Measurements from ENCODE around the gene GRAMD1A.
A peak's percentile ranks its signal among the peaks of the same experiment; 100 is the strongest.

Gene GRAMD1A

GRCh38 chr19:35062942-35063341, 62.8 kb downstream of the GRAMD1A start:
- DNase-seq (ENCODE audit: low read depth, low spot score), result no peak
- ChIA-PET POLR2A (no interaction called here), CTCF (interaction anchor here (1.8 to 7.8 kb wide), 3 partner anchors 16 to 75 kb away, joined by 6 to 245 read pairs (median 10); partner anchors contain the start of genes FXYD1 and LGI4)
- no peak overlapping the region for H3K4me3 ChIP-seq (ENCODE audit: low read depth, low read length)
- TF ChIP-seq CTCF (IDR thresholded peaks at IDR 0.05; ENCODE audit: insufficient read depth, low read length, missing control alignments), result no peak

GRCh38 chr19:35063940-35064818, 64.1 kb downstream of the GRAMD1A start:
- DNase-seq (ENCODE audit: low read depth, low spot score), result no peak
- ChIA-PET POLR2A (no interaction called here), CTCF (interaction anchor here (0.9 to 7.8 kb wide), 10 partner anchors 9 to 90 kb away, joined by 3 to 245 read pairs (median 5); partner anchors contain the start of genes FXYD1 and LGI4)
- TF ChIP-seq CTCF (IDR thresholded peaks at IDR 0.05; ENCODE audit: insufficient read depth, low read length, missing control alignments), result no peak
- no peak overlapping the region for H3K4me3 ChIP-seq (ENCODE audit: low read depth, low read length)

GRCh38 chr19:35065574-35065973, 65.5 kb downstream of the GRAMD1A start:
- ChIA-PET CTCF (interaction anchor here (1.1 to 7.8 kb wide), 12 partner anchors 7 to 88 kb away, joined by 4 to 245 read pairs (median 26); partner anchors contain the start of genes FXYD1, FXYD3, FXYD5 and LGI4), POLR2A (no interaction called here)
- H3K4me3 ChIP-seq (ENCODE audit: low read depth, low read length), result no peak overlapping the region
- no peak for DNase-seq (ENCODE audit: low read depth, low spot score)
- TF ChIP-seq CTCF (IDR thresholded peaks at IDR 0.05; ENCODE audit: insufficient read depth, low read length, missing control alignments), result no peak

GRCh38 chr19:35066121-35066520, 66.0 kb downstream of the GRAMD1A start:
- DNase-seq (ENCODE audit: low read depth, low spot score), result no peak
- ChIA-PET CTCF (interaction anchor here (0.8 to 7.8 kb wide), 32 partner anchors 8 to 204 kb away, joined by 3 to 245 read pairs (median 6); partner anchors contain the start of genes FXYD1, FXYD3, FXYD5 and FXYD7), POLR2A (interaction anchor here (0.7 kb wide), 1 partner anchor 75 kb away, joined by 3 read pairs; no protein-coding TSS in a partner anchor)
- H3K4me3 ChIP-seq (ENCODE audit: low read depth, low read length), result no peak overlapping the region
- TF ChIP-seq CTCF (IDR thresholded peaks at IDR 0.05; ENCODE audit: insufficient read depth, low read length, missing control alignments), result no peak

GRCh38 chr19:35066691-35067563, 66.8 kb downstream of the GRAMD1A start:
- no peak for DNase-seq (ENCODE audit: low read depth, low spot score)
- no peak overlapping the region for H3K4me3 ChIP-seq (ENCODE audit: low read depth, low read length)
- POLR2A ChIA-PET, result interaction anchor here (0.7 kb wide), 2 partner anchors 74 to 446 kb away, joined by 3 read pairs; partner anchors contain the start of gene DMKN

More at GRCh38 chr19:35066691-35067563, 66.8 kb downstream of the GRAMD1A start:
- TF ChIP-seq CTCF (IDR thresholded peaks at IDR 0.05; ENCODE audit: insufficient read depth, low read length, missing control alignments), result peak; percentile 93
- CTCF ChIA-PET, result interaction anchor here (0.8 to 7.8 kb wide), 37 partner anchors 9 to 203 kb away, joined by 3 to 245 read pairs (median 5); partner anchors contain the start of genes FXYD1, FXYD3, FXYD5 and FXYD7
